ENCODE data around the gene FUT1.

GRCh38 chr19:48726556-48726955 is 25.9 kb downstream of the FUT1 start:
- TF ChIP-seq RAD21 (IDR thresholded peaks at IDR 0.05): no peak
- no peak for TF ChIP-seq EGR1 (IDR thresholded peaks at IDR 0.05; ENCODE audit: low read depth in 2 of 2)
- TF ChIP-seq ATF3 (IDR thresholded peaks at IDR 0.05): no peak
- TF ChIP-seq CTCF (IDR thresholded peaks at IDR 0.05; ENCODE audit: low read depth, low read length, missing input control): no peak

Measured in liver (tissue), 3 donors.